NCI-H526 treated with DMSO at 0.1 percent for 48 hours (cell line): ENCODE measurements around the gene RRBP1.
"Not testable (repeated sequence)": the region's sequence is repeated elsewhere in the genome, so short reads cannot be mapped to it uniquely, and the experiment has no call there.

Experiments
- DNase-seq: peaks from one replicate; lab custom pipeline; 2025; lab: John Stamatoyannopoulos, UW

Gene RRBP1

GRCh38 chr20:17664025-17664633, 17.9 kb downstream of the RRBP1 start:
- no peak for DNase-seq

GRCh38 chr20:17663486-17663885, 18.6 kb downstream of the RRBP1 start:
- DNase-seq: no peak

- no peak for DNase-seq
These were observed 19.0 kb downstream of the RRBP1 start for GRCh38 chr20:17663040-17663399.

DNA sequence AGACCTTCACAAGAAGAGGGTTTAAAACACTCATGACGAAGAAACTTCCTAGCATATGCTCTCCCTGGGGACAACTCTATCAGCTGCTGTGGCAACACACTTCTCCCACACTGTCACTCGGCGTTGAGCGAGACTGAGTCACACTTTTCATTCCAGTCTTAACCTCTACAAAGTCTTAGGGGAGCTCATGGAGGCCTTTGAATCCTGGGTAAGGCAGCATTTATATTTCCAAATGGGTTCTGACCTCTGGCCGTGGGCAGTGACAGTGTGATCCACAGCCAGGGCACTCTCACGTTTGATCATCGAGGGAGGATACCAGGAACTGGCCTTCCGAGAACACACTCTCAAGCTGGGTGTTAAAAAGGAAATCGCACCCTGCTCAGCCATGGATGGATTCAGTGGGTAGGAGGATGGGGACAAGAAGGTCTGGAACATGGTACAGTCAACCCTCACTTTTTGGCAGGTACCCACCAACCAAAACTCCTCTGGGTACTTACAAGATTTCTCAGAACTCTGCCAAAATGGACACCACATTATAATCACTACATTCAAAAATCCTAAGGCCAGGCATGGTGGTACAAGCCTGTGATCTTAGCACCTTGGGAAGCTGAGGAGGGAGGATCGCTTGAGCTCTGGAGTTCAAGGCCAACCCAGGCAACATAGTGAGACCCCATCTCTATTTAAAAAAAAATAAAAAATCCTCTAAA, 19.6 kb downstream of the RRBP1 start:
- no peak for DNase-seq

DNA sequence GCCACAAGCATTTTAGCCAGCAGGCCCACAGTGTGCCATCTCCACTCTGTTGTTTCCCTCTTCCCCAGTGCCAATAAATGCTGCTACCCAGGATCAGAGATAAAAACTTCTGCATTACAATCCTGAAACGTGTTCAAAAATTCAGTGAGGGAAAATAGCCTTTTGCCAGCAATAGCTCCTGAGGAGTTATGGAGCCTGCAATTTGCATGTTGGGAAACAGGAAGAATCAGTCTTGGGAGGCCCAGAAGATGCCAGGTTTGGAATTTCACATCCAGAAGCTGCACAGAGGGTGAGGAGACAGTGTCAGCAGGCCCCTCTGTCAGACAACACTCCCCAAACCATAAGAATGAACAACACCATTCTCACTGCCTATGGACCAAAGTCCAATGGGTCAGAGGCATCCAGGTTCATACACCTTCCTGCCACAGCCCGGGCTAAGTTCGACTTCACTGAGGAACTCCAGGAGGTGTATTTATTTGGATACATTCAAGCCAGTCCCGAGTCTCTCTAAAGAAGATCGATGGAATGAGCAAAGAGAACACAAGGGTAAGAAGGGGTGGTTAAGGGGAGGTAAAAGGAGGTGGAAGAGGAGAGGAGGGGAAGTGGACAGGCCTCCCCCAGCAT, 20.8 kb downstream of the RRBP1 start:
- DNase-seq: no peak

DNA sequence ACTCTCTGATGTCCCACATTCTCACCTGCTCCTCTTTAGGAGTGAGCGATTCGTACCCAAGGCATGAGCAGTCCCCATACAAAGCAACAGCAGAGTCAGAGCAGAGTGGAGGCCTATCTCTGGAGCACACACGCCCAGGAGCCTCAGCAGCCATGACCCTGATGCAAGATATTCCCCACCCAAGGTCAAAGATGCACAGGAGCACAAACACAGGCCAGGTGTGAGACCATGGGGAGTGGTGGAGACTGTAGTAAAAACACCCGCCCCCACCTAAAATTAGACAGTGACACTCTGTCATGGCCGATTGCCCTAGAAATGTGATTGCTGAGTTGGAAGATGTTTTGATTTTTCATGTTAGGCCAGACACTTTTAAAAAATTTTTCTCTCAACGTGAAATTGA, 21.4 kb downstream of the RRBP1 start:
- no peak for DNase-seq

GRCh38 chr20:17659801-17660200, 22.2 kb downstream of the RRBP1 start:
- DNase-seq: no peak

DNA sequence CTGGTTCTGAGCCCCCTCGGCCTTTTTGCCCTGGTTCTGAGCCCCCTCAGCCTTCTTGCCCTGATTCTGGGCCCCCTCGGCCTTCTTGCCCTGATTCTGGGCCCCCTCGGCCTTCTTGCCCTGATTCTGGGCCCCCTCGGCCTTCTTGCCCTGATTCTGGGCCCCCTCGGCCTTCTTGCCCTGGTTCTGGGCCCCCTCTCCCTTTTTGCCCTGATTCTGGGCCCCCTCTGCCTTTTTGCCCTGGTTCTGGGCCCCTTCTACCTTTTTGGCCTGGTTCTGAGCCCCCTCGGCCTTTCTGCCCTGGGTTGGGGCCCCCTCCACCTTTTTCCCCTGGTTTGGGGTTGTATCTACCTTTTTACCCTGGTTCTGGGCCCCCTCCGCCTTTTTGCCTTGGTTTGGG, 22.7 kb downstream of the RRBP1 start:
- DNase-seq: not testable (repeated sequence)

- no peak for DNase-seq
These were observed 23.4 kb downstream of the RRBP1 start for GRCh38 chr20:17658648-17658993.

GRCh38 chr20:17657898-17658647, 24.0 kb downstream of the RRBP1 start:
- DNase-seq: no peak

DNA sequence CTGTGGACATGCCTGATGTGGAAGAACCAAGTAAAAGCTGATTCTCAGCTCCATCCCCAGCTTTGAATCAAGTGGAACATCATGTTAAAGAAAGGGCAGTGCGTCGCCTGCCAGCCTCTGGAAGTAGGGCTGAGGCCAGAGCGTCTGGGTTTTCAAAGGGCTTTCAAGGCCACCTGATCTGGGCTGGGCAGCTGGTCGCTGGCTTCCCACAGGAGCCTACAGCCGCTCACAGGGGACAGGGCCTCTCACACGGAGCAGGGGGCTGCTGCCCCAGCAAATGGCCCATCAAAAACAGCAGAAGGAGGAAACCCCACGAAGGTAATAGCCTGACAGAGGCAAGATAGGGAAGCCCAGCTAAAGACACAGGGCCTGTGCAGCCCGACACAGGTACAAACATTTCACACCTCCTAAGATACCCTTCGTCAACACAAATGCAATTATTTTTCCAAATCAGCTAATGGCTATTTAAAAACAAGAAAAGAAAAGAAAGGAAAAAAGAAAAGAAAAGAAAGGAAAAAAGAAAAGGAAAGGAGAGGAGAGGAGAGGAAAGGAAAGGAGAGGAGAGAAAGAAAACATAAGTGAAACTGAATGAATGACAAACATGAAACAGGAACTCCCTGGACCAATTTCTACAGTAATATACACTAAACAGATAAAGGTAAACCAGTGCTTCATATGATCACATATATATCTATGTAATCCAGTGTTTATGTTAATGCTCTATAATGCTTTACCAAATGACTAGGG, 24.8 kb downstream of the RRBP1 start:
- DNase-seq: no peak

DNA sequence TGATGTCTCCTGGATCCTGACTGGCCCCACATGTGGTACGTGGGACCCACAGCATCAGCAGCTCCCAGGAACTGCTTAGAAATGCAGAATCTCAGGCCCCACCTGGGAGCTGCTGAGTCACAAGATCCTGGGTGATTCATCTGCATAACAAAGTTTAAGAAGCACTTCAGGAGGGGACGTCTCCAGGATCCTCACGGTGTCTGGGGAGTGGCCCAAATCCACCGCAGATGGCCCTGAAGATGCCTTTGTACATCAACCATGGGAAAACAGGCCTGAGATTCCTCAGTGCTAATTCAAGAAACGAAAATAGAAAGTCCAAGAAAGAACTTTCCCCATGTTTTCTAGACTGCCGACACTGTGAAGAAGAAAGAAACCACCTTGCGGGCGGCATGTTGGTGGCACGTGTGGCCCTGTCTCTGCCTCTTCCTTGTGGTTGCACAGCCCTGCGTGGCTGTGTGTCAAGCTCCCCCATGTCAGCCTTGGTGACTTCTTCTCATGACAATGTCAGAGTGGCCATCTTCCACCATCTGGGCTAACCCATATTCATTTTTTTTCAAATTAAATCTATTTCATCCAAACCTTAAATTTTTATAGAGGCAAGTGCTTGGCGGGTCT, 26.1 kb downstream of the RRBP1 start:
- no peak for DNase-seq

GRCh38 chr20:17655286-17655651, 26.8 kb downstream of the RRBP1 start:
- no peak for DNase-seq

DNA sequence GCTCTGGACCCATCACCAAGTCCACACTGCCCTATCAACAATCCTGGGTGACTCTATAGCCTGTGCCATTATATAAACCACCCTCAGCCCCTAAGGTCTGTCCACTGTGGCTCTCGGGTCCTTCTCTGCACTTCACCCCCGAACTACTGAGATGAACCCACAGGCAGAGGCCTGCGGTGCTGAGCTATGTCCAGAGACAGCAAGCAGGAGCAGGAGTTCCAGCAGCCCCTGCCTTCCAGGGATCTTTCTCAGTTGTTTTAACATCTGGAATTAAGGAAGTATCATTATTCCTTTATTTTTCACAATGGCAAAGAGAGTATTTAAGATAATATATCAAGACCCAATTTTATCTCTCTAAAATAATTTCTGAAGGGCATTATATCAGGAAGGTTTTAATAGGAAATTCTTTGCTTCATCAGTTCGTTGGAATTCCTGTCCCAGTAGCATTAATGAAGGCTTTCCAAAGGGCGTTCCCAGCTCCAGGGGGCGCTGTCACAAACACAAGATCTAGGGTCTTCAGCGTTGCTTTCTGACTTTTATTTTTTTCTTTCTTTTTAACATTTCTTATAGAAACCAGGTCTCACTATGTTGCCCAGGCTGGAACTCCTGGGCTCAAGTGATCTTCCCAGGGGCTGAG, 27.3 kb downstream of the RRBP1 start:
- no peak for DNase-seq

DNA sequence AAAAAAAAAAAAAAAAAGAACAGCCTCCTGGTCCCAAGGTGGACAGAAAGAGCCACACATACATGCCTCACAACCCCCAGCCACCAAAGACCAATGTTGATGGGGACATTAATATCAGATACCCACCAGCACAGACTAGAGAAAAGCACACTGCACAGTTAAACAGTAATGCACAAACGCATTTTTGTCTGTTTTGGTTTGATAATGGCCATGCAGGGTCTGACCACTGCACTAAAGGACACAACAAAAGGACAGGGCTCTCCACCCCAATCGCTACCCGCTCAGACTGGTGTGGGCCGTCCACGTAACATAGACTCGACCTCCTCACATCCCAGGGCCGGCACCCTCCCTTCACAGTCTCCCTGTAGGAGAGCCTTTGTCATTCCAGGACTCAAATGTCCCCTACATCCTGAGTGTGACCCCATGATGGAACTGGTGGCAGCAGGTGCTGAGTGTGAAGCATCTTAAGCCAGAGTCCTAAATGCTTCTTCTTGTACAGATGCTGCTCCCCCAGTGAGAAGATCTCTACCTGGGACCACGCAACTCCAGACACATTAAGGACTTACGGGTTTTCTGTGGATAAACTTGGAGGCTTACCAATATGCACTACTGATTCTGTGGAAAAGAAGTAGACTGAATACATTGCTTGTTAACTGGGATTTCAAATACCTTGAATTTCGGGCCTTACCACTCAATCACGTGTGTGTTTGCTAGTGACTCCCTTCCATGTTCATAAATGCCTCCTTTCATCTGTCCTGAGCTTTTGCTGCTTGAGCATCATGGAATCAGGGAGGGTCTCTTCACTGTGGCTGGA, 28.0 kb downstream of the RRBP1 start:
- no peak for DNase-seq

- DNase-seq: no peak
These were observed 29.6 kb downstream of the RRBP1 start for GRCh38 chr20:17652411-17652810.

GRCh38 chr20:17651760-17652388, 30.2 kb downstream of the RRBP1 start:
- DNase-seq: no peak

- no peak for DNase-seq
These were observed 30.8 kb downstream of the RRBP1 start for GRCh38 chr20:17651129-17651759.

GRCh38 chr20:17650301-17651128, 31.5 kb downstream of the RRBP1 start:
- DNase-seq: no peak
